Stimulated activated CD4-positive, alpha-beta T cell treated with anti-CD3 and anti-CD28 coated beads, Interleukin-1b, Interleukin-23, amount 100 ng/mL, for 24 hours (primary cell): ENCODE results near the gene FAM114A2.
"Not testable (repeated sequence)": the region's sequence is repeated elsewhere in the genome, so short reads cannot be mapped to it uniquely, and the experiment has no call there.

Experiments
- DNase-seq, 4 experiments: peaks; one replicate each; pipeline ENCODE4 v3.0.0-alpha.2; 2020; ENCODE audit warnings: low read depth in 4 of 4, low spot score in 1 of 4

Gene FAM114A2

DNA sequence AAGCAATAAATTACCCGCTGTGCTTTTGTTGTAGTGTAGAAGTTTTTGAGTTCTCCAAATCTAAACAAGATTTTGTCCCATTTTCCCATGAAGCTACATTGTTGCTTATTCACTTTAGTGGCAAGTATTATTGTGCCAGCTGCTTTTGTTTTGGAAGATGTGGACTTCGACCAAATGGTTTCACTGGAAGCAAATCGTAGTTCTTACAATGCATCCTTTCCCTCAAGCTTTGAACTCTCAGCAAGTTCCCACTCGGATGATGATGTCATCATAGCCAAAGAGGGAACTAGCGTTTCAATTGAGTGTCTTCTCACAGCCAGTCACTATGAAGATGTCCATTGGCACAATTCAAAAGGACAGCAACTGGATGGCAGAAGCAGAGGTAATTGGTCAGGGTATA, 10.9 kb upstream of the FAM114A2 start:
- DNase-seq: no peak

DNA sequence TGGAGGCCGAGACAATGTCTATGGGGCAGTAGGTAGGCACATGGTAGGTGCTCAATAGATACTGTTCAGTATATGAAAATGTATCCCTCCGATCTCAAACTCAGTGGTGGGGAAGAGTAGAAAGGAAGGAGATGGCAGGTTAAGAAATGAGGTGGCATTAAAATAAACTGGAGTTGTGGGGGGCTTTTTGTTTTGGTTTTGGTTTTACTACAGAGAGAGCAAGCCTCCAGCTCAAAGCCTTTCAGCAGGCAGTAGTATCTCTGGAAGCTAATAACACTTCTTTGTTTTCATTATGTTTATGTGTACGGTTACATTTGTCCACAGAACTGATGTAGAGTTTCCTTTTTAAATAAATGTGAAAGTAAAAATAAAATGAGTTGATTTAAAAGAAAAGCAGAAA, 8.6 kb upstream of the FAM114A2 start:
- no peak for DNase-seq

DNA sequence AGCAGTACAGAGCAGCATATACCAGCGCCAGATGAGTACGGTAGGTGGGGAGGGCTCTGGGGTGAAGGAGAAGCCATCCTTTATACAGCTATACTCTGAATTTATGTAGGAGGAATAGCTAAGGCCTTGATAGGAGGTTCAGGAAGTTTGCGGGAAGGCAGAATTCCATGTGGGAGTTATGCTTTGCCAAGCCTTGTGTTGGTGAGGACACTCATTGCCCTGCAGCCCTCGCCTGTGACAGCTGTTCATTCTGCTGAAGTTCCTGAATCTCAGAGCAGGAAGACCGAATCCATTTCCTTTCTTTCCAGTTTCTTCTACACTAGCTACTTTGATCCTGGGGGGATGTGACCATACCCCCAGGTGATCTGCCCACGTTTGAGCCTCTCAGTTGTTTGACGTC, 7.8 kb upstream of the FAM114A2 start:
- no peak for DNase-seq

DNA sequence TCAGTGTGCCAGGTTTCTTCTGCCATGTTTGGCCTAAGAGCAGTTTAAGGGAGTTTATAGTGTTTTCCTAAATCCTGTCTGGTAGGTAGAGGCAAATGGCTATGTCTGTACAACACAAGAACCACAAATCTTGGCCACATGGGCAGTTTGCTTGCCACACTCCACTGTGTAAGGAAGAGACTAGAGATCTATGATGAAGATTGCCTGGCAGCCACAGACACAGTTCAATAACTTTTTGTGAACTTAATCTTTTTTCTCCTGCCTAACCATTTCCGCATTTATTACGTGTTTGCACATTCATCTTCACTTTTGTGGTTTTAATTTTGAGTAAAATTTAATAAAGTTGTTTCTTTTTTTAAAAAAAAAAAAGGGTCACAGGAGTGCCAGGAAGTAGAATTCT, 5.9 kb upstream of the FAM114A2 start:
- no peak for DNase-seq

DNA sequence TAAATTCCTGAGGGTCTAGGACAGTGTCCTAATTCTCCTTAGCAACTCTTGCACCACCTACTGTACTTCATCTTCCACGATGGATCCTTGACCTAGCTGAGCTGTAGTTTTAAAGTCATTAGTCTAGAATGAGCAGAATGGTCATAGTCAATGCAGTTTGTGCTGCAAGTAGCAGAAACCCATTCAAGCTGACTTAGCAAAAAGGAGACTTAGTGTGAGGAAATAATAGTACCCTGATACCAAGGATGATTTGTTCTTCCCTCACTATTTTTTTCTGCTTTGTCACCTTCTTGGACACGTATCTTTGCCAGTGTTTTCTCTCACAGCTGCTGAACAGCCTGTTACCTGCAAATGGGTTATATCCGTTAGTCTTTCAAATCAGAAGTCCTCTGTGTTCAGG, 5.4 kb upstream of the FAM114A2 start:
- no peak for DNase-seq

DNA sequence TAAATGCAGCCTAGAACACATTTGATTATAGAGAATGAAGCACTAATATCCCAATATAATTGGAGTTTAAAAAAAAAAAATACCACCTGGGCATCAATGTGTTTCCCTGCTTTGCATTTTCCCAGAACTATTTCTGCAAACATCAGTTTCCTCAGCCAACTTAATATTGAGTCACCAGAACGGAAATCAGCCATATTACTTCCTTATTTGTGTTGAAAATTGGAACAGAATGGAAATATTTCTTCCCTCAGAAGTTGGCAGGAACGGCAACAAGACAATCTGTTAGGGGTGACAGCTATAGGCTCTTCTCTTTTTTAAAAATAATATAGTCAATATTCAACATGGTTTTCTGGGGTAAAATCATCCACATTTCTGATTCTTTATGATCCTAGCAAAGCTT, 4.1 kb upstream of the FAM114A2 start:
- DNase-seq: no peak

DNA sequence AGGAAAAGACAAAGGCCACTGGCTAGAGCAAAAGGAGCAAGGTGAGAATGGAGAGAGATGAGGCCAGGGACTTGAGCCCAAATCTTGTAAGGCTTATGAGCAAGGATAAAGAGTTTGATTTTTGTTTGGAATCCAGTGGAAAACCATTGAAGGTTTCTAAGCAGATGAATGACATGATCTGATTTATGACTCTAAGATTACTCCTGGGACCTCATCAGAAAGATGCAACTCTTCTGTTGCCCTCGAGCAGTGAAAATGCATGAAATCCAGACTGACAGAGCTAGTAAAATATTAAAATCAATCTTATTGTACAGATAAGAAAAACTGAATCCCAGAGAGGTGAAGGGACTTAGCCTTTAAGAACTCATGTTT, 734 bp upstream of the FAM114A2 start:
- no peak for DNase-seq

DNA sequence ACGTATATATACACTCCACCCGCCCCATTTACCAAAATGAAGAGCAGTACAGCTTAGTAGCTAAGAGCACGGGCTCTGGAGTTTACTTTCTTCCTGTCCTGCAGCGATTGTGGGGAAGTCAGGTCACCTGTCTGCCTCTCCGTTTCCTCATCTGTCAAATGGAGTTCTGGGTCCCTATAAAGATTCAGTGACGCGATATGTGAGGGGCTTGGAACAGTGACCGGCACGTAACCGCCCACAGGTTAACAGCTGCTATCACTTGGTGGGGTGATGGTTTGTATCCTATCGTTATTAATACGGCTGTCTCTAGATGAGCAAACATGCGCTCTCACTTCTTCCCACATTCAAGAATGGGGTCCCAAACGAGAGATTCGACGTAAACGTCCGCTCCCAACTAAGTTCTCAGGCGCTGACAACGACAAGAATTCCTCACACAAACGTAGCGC, 426 bp downstream of the FAM114A2 start:
- DNase-seq: peak in 3 of 4 experiments; percentile 9 to 14 (median 9)

DNA sequence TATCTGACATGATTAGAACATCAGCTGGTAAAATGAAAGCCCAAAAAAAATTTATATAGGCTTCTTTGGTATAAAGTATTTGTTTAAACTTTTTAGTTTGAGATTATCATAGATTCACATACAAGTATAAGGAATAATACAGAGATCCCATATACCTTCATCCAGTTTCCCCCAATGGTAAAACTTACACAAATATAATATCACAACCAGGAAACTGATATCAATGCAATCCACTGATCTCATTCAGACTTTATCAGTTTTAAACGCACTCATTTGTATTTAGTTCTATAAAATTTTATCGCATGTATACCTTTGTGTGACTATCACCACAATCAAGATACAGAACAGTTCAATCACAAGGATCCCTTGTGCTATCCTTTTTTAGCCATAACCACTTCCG, 3.8 kb downstream of the FAM114A2 start:
- no peak for DNase-seq

DNA sequence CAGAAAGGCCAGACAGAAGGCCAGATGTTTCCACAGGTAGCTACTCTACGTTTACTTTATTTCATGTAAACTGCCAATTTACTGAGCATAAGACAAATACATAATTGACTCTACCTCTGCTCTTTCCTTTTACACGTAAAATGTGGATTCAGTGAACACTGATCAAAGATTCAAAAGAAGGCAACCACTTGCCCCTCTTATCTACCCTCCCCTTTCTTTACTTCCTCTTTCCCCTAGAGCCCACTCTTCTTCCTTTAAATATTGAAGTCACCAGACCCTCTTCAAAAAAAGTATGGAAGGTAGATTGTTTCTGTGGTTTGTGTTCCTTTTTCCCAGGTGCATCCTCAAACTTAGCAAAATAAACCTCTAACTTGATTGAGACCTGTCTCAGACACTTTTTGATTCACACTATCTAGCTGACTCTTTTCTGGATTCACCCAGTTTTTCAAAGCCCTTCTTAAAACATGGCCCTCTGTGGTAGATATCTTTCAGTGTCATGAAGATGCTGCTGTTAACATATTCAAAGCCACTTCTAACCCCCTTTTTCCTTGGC, 6.7 kb downstream of the FAM114A2 start:
- no peak for DNase-seq

DNA sequence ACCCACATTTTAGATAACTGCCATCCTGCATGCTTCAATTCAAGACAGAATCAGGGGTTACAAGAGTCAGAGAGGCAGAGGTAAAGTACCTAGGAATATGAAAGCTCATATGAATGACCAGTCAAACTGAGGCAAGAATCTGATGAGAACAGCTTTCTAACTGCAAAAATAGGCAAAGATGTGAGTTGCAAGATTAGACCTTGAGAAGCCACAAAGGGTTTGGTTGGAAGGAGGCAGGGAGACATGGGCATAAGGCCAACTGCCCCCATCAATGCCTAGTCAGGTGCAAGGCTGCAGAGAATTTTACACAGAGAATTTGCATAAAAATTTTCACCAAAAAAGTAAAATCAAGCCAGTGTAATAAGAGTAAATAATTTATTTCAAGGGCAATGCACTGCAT, 12.8 kb downstream of the FAM114A2 start:
- DNase-seq: no peak

DNA sequence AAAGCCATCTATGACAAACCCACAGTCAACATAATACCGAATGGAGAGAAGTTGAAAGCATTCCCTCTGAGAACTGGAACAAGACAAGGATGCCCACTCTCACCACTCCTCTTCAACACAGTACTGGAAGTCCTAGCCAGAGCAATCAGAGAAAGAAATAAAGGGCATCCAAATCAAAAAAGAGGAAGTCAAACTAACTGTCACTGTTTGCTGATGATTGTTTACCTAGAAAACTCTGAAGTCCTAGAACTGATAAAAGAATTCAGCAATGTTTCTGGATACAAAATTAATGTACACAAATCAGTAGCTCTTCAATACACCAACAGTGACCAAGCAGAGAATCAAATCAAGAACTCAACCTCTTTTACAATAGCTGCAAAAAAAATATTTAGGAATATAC, 19.8 kb downstream of the FAM114A2 start:
- DNase-seq: not testable (repeated sequence)

DNA sequence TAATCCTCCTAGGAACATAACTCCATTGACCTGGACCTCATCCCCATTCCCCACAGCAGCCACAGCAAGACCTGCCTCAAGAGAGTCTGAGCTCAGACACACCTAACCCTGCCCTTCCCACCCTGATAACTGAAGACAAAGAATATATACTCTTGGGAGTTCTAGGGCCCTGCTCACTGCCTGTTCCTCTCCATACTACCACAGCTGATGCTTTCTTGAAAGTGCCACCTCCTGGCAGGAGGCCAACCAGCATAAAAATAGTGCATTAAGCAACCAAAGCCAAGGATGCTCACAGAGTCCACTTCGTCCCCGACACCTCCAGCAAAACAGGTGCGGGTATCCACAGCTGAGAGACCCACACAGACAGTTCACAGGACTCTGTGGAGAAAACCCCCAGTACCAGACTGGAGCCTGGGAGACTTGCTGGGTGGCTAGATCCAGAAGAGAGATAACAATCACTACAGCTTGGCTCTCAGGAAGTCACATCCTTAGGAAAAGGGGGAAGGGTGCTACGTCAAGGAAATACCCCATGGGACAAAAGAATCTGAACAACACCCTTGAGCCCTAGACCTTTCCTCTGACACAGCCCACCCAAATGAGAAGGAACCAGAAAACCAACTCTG, 23.5 kb downstream of the FAM114A2 start:
- no peak for DNase-seq

DNA sequence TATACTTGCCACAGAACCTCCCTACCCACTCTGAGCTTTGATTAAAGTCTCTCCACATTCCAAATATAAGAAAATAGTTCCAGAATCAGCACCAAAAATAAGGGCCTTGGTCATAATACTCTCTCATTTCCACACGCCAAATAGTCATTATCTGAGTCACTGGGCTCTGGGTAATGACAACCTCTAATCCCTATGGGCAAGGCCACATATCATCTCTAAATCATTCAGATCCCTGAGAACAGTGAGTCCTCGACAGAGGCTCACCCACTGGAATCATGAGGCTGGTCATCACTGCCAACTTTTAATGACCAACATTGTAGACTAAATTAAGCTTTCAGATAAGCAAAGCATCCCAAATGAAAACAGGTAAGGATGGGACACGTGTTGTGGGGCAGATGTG, 28.1 kb downstream of the FAM114A2 start:
- DNase-seq: no peak

DNA sequence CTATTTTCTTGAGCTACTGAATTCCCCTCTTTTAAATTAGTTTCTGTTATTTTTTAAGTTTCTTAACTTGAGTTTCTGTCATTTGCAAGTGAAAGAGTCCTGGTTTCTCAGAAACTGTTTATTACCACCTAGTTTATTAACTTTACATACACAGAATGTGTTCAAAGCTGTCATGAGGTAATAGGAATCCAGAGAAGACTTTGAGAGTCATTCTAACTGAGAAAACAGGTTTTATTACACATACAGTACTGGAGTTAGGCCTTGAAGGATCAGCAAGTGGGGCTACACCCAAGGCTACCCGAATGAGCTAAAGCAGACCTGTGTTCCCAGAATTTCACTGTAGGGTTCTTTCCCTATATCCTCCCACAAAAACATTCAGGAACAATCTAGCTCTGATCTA, 33.1 kb downstream of the FAM114A2 start:
- DNase-seq: no peak

DNA sequence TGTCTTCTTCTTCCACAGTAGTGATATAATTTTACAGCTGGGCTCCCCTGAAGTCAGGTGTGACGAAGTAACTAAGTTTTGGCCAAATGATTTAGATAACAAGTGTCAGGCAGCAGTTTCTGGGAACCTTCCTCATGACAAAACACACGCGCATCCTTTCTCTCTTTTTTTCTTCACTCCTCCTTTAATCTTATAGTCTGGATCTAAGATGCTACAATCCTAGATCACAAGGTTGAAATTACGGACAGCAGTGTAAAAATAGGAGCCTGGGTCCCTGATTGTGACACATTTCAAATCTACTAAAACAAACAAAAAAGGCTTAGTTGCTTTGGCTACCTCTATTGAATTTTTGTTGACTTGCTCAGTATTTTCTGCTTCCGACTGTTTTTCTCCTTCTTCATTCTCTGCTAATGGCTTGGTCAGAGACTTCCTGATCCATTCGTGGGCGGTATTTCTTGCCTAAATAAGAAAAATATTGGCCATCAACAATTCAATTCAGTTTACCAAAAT, 36.1 kb downstream of the FAM114A2 start:
- DNase-seq: no peak

DNA sequence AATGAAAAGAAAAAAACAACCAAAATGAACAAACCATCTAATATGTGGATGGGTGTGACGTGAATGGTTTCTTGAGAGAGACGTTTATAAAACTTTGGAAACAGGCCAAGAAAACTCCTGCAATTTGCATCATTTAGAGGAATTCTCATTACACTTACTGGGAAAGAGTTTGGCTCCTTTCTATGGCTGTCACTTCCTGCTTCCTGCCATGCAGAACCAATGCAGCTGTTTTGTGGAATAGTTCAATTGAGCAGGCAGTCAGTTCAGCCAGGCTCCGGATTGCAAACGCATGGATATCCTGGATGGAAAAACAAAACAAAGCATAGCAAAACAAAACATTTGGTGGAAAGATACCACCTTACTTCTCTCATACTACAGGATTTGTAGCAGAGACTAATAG, 36.6 kb downstream of the FAM114A2 start:
- no peak for DNase-seq

DNA sequence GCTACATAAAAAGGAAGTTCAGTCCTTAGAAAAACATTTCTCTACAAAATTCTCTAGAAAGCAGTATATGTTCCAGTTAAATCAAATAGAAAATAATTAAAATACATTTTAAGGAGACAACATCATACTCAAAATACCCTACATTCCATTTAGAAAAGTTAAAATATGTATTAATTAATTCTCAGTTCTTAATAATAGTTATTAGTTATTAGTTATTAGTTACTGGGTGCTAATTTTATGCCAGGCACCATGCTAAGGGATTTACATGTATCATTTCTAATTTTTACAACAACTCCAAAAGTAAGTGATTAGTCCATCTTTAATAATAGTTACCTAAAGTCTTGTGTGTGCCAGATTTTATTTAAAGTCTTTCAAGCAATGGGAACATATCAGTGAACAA, 38.0 kb downstream of the FAM114A2 start:
- no peak for DNase-seq

DNA sequence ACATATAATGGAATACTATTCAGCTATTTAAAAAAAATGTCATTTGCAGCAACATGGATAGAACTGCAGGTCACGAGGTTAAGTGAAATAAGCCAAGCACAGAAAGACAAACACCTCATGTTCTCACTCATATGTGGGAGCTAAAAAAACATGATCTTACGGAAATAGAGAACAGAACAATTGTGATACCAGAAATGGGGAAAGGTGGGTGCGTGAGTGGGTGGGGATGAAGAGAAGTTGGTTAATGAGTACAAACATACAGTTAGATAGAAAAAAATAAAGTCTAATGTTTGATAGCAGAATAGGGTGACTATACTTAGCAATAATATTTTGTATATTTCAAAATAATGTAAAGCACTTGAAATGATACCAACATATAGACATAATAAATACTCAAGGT, 38.7 kb downstream of the FAM114A2 start:
- no peak for DNase-seq

DNA sequence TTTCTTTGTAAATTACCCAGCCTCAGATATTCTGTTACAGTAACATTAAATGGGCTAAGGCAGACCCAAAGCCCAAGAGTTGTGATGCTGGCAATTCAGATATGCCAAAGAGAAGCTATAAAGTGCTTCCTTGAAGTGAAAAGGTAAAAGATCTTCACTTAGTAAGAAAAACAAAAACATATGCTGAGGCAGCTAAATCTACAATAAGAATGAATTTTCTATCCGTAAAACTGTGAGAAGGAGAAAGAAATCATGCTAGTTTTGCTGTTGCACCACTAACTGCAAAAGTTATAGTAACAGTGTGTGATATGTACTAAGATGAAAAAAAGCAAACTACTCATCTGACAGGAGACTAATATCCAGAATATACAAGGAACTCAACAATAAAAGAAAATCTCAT, 39.9 kb downstream of the FAM114A2 start:
- DNase-seq: no peak

DNA sequence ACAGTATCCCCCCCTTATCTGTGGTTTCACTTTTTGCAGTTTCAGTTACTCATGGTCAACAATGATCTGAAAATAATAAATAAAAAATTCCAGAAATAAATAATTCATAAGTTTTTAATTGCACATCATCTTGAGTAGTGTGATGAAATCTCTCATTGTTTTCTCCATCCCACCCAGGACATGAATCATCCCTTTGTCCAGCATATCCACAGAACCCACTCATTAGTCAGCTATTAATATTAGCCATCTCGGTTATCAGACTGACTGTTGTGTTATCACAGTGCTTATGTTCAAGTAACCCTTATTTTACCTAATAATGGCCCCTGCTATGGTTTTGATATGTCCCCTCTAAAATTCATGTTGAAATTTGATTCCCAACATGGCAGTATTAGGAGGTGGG, 40.7 kb downstream of the FAM114A2 start:
- DNase-seq: no peak

DNA sequence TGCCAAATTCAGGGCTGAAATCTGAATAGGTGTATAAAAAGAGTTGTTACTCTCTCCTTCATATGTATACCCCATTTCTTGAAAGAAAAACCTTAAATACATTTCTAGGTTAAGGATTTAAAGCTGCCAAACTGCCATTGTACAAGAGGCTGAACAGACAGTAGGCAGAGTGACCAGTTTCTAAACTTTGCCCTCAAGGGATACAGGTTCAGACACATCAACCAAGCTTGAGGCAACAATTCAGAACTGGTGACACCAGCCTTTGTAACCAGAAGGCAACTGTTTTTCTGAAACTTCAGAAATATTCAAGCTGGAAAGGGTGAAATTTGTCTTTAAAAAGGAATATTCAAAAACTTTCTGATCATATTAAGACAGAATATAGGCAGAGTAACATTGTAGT, 47.5 kb downstream of the FAM114A2 start:
- DNase-seq: no peak

DNA sequence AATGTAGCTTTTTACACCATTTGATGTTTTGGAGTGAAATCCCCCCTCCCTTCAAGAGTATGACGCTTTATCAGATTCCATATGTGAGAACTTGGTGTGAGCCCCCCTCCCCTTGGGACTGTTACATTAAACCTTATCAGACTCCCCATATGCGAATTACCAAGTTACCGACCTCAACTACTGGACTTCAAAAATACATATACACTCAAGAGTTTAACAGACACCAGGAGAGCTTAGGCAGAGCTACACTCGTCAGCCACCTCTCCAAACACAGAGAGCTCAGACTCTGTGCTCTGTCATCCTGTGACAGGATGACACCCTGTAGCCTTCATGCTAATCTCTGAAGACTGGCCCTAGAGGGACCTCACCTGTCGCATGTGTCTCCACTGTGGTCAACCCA, 50.2 kb downstream of the FAM114A2 start:
- DNase-seq: no peak
